Smooth muscle cell (in vitro differentiated cells): Measurements from ENCODE around the gene GRIN2A. TPM values are rescaled to one million over a fixed set of nuclear protein-coding genes. Genes with fewer than 3 reads are reported as not detected.

Experiments used
- DNase-seq: peaks from one replicate; lab custom pipeline; 2025; ENCODE audit not compliant: unreplicated experiment; lab: John Stamatoyannopoulos, UW
- H2AFZ ChIP-seq: fragments of 200-600 bp; sonication (generic); 2 replicates; pipeline ENCODE4 v1.6.0; 2016; ENCODE audit warnings: antibody characterized with exemption, low read depth, mild to moderate bottlenecking
- H3F3A ChIP-seq: fragments of 200-600 bp; sonication (generic); 2 replicates; pipeline ENCODE4 v1.6.0; 2017; ENCODE audit warnings: antibody characterized with exemption, low read depth
- H3K27ac ChIP-seq: fragments of 200-600 bp; sonication (generic); 2 replicates; pipeline ENCODE4 v1.5.1; 2016; ENCODE audit warnings: low read depth, mild to moderate bottlenecking
- H3K27me3 ChIP-seq: fragments of 200-600 bp; sonication (generic); 2 replicates; pipeline ENCODE4 v1.6.1; 2016; ENCODE audit warnings: low read depth, mild to moderate bottlenecking
- H3K36me3 ChIP-seq: fragments of 200-600 bp; sonication (generic); 2 replicates; pipeline ENCODE4 v1.5.1; 2016; ENCODE audit warnings: low read depth
- H3K4me1 ChIP-seq: fragments of 200-600 bp; sonication (generic); 2 replicates; pipeline ENCODE4 v1.5.1; 2016; ENCODE audit warnings: low read depth
- H3K4me2 ChIP-seq: fragments of 200-600 bp; sonication (generic); 2 replicates; pipeline ENCODE4 v1.6.0; 2016; ENCODE audit warnings: mild to moderate bottlenecking
- H3K4me3 ChIP-seq: fragments of 200-600 bp; sonication (generic); 2 replicates; pipeline ENCODE4 v1.5.1; 2016; ENCODE audit warnings: mild to moderate bottlenecking
- H3K79me2 ChIP-seq: fragments of 200-600 bp; sonication (generic); 2 replicates; pipeline ENCODE4 v1.6.0; 2016; ENCODE audit warnings: low read depth, mild to moderate bottlenecking
- H3K9ac ChIP-seq: fragments of 200-600 bp; sonication (generic); 2 replicates; pipeline ENCODE4 v1.6.0; 2016; ENCODE audit warnings: low read depth
- H3K9me3 ChIP-seq: fragments of 200-600 bp; sonication (generic); replicated peaks from 2 replicates; pipeline ENCODE4 v1.5.1; 2016; ENCODE audit warnings: low read depth
- H4K20me1 ChIP-seq: fragments of 200-600 bp; sonication (generic); 2 replicates; pipeline ENCODE4 v1.6.0; 2016; ENCODE audit warnings: low read depth
- CTCF ChIP-seq: fragments of 200-600 bp; sonication (generic); IDR thresholded peaks from 2 replicates; pipeline ENCODE4 v1.5.1; 2017; ENCODE audit warnings: borderline replicate concordance, mild to moderate bottlenecking, antibody characterized with exemption; ENCODE audit not compliant: insufficient read depth, poor library complexity, severe bottlenecking
- WGBS: methylation state at CpG from one replicate; pipeline ENCODE4 v1.1.7; 2016; ENCODE audit warnings: low lambda C conversion rate; 5-methylcytosine and 5-hydroxymethylcytosine counted together
- polyA plus RNA-seq: library from polyadenylated mRNA; unstranded; fragments of >200 nt; fragmentation: Nextera tagmentation; extraction: Ambion mirVana; gene quantifications from 2 replicates; pipeline ENCODE4 v1.2.1, GENCODE V29; 2016
- total RNA-seq: library from RNA; depleted of rRNA; stranded (reverse); fragments of >200 nt; gene quantifications from 2 replicates; pipeline ENCODE4 v1.2.3, GENCODE V29; 2014

The GRIN2A gene
- total and polyA plus RNA-seq, 2 experiments from 2014 or later: 0.02 to 0.13 TPM

- Histone ChIP-seq H3K9me3 (no peaks in the 10 kb centered on the region), H3K36me3 (no peaks in the 10 kb centered on the region), H3K27ac (peak overlapping the region; percentile 55), H3K4me1 (no peaks in the 10 kb centered on the region), H3K79me2 (no peaks in the 10 kb centered on the region), H2AFZ (no peak overlapping the region), H3F3A (no peaks in the 10 kb centered on the region), H4K20me1 (no peaks in the 10 kb centered on the region), H3K9ac (peak overlapping the region; percentile 35), H3K4me3 (no peak overlapping the region), H3K4me2 (peak overlapping the region; percentile 40), H3K27me3 (no peaks in the 10 kb centered on the region)
- 18% methylated on average over 6 of the region's 6 CpGs for WGBS
- no peak for DNase-seq
- TF ChIP-seq CTCF: no peak
Measured at GRCh38 chr16:9797306-9797705, 384.9 kb downstream of the GRIN2A start.

- H3K4me1 ChIP-seq: no peaks in the 10 kb centered on the region
- H3K36me3 ChIP-seq: no peaks in the 10 kb centered on the region
- 90% methylated on average over 6 of the region's 6 CpGs for WGBS
Measured at GRCh38 chr16:9793623-9794022, 388.6 kb downstream of the GRIN2A start.

GRCh38 chr16:9791556-9791955, 390.7 kb downstream of the GRIN2A start:
- Histone ChIP-seq H3K36me3 (no peaks in the 10 kb centered on the region), H2AFZ (no peak overlapping the region), H3K79me2 (no peaks in the 10 kb centered on the region), H3K4me3 (no peak overlapping the region), H4K20me1 (no peaks in the 10 kb centered on the region), H3F3A (no peaks in the 10 kb centered on the region), H3K27me3 (no peaks in the 10 kb centered on the region), H3K9ac (no peak overlapping the region), H3K4me1 (no peaks in the 10 kb centered on the region), H3K9me3 (no peaks in the 10 kb centered on the region), H3K4me2 (no peak overlapping the region), H3K27ac (no peak overlapping the region)
- DNase-seq: no peak
- no peak for TF ChIP-seq CTCF
- 50% methylated on average over 4 of the region's 4 CpGs for WGBS

More at GRCh38 chr16:9793623-9794022, 388.6 kb downstream of the GRIN2A start:
- Histone ChIP-seq H3K27me3 (no peaks in the 10 kb centered on the region), H3F3A (no peaks in the 10 kb centered on the region), H3K9ac (no peak overlapping the region), H2AFZ (no peak overlapping the region), H4K20me1 (no peaks in the 10 kb centered on the region), H3K9me3 (no peaks in the 10 kb centered on the region), H3K4me3 (no peak overlapping the region), H3K27ac (no peak overlapping the region), H3K4me2 (no peak overlapping the region), H3K79me2 (no peaks in the 10 kb centered on the region)
- no peak for DNase-seq
- TF ChIP-seq CTCF: no peak

GRCh38 chr16:9790199-9790598, 392.0 kb downstream of the GRIN2A start:
- Histone ChIP-seq H3K36me3 (no peaks in the 10 kb centered on the region), H3K9ac (no peak overlapping the region), H3F3A (no peaks in the 10 kb centered on the region), H3K27me3 (no peaks in the 10 kb centered on the region), H2AFZ (no peak overlapping the region), H3K79me2 (no peaks in the 10 kb centered on the region), H3K4me3 (no peak overlapping the region), H3K27ac (no peak overlapping the region), H3K4me1 (no peaks in the 10 kb centered on the region), H4K20me1 (no peaks in the 10 kb centered on the region), H3K4me2 (no peak overlapping the region), H3K9me3 (no peaks in the 10 kb centered on the region)
- TF ChIP-seq CTCF: no peak
- no peak for DNase-seq
- 91% methylated on average over 2 of the region's 2 CpGs for WGBS
